Skeletal muscle cell (primary cell): ENCODE measurements around the gene TMEM239.
A peak's percentile ranks its signal among the peaks of the same experiment; 100 is the strongest.
"Not testable (repeated sequence)": the region's sequence is repeated elsewhere in the genome, so short reads cannot be mapped to it uniquely, and the experiment has no call there.

ENCODE experiments used
- DNase-seq: peaks from one replicate; pipeline ENCODE4 v3.0.0-alpha.2; 2010; ENCODE audit warnings: low read depth
- H3K4me3 ChIP-seq: 2 replicates; pipeline ENCODE4 v1.5.1; 2011; ENCODE audit warnings: low read depth, mild to moderate bottlenecking, control low read depth, low read length, moderate library complexity

Gene TMEM239

DNA sequence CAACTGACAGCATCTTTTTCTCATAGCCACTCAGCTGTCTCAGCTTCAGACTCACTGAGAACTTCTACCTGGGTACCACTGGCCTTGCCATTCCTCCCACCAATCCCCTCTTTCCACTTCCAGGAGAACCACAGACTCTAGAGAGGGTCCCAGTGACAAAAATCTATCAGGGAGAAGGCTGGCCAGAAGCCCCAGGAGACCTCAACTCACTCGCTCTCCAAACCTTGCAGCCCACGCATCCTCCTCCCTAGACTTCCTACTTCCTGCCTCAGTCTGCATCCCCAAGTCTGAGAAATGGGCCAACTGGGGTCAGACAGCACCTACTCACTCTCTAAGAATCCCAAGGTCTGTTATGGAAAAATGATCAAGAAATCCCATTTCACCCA lies 1.2 kb downstream of the TMEM239 start:
- no peak overlapping the region for H3K4me3 ChIP-seq
- no peak for DNase-seq

DNA sequence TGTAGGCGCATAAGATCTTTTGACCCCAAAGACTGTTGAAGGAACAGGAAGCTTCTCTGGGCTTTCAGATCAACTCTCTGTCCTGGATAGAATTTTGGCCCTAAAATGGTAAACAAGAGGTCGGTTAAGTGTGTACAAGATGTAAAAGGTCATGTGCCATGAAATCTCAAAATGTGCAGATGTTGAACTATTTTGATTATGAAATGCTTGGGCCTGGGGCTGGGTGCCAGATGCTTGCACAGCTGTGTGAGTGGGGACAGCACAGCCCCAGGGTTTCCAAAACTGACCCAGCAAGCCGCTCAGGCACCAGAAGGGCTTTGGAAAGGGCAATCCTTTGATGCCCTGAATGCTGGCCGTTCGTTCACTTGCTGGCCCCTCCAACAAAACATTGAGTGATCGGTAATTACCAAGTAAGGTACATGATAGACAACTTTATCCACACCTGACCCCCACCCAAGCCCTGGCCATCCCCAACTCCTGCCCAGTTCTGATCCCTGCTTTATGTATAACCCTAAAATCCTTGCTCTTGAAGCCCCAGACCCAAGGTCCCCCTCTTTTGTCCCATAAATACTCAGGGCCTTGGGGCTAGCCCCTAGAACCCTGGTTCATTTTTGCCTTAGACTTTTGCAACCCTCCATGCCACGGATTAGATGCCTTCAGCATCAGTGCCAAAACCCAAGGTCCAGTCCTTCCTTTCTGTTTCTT lies 1.9 kb downstream of the TMEM239 start:
- no peak for DNase-seq
- H3K4me3 ChIP-seq, result no peak overlapping the region

DNA sequence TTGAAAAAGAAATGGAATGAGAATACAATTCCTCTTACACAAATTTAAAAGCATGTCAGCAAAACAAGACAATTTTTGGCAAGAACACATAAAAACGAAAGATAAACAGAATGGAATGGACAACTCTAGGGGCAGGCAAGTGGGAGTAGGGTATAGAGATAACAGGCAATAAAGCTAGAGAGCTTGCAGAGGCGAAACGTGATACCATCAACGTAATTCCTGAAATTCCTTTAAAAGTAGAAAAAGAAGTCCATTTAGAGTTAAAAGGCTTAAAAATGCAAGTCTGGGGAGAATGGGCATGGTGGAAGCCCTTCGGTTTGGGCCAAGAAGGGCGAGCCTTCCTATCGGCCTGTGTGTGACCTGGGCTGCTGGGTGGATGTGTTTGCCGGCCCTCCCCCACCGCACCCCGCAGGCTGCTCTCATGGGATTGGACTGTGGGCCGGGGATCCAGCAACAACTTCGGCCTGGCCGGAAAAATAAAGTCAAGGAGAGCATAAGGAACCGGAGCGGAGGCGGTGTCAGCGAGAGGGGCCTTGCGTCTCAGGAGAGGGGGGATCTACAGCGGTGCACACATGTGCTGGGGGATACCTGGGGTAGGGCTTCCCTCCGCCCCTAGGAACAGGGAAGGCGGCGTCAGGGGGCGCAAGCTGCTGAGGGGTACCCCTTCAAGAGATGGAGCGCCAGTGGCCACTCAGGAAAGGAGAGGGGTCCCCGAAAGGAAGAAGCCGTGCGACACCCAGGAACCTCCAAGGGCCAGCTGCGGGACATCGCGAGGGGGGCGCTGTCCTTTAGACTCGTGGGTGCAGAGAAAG lies 4.1 kb downstream of the TMEM239 start:
- no peak overlapping the region for H3K4me3 ChIP-seq
- peak; percentile 26 for DNase-seq

DNA sequence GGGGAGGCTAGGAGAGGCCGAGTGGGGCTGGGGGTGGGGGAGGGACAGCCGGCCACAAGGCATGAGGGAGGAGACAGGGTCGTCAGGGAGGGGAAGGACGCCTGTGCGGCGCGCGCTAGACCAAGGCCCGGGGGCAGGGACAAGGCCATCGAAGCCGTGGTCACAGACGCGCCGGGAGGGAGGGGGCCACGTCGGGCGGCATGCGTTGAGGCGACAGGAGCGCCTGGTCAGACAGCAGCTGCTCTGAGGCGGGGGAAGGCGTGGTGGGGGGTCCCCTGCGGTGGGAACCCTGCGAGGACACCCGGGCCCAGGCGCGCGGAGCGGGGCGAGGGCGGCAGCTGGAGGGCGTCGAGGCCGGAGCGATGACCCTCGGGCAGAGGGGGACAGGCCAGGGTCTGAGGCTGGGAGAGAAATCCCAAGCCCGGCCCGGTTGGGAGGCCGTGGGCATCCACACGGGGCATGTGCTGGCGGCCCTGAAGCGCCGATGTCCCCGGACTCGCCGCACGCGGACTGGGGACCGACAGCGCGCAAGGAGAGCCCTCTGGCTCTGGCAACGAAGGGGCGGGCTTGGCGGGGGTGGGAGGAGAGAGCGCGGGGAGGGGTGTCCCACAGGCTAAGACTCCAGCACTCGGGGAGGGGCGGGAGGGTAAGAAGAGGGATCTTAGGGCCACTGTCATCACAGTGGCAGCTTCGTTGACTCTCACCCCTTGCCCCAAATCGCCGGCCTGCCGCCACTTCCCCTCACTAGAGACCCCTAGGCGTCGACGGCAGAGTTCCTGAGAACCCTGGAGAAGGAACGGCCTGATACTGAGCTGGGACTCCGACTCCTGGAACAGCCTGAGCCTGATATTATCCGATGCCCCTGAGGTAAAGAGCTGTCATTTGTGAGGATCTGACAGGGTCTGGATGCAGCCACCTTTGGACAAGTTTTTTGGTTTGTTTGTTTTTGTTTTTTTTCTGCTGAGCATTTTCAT lies 5.0 kb downstream of the TMEM239 start:
- H3K4me3 ChIP-seq, result no peak overlapping the region
- DNase-seq, result no peak

DNA sequence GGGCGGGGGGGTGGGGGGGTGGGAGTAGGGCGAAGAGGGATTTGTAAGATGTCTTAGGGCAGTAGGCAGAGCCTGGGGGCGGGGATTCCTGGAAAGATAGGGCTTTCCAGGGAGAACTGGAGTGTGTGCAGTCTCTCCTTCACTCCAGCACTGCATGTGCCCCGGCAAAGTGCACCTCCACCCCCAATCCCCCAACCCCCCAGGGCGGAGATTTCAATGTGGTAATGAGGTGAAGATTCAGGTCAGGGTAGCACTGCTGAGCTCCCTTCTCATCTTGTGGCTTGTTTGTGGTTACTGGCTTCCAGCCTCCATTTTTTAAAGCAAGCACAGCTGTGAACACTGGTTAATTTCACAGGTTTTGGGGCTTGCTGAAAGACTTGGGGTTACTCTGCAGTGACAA lies 5.9 kb downstream of the TMEM239 start:
- DNase-seq, result peak; percentile 31
- H3K4me3 ChIP-seq, result no peak overlapping the region

DNA sequence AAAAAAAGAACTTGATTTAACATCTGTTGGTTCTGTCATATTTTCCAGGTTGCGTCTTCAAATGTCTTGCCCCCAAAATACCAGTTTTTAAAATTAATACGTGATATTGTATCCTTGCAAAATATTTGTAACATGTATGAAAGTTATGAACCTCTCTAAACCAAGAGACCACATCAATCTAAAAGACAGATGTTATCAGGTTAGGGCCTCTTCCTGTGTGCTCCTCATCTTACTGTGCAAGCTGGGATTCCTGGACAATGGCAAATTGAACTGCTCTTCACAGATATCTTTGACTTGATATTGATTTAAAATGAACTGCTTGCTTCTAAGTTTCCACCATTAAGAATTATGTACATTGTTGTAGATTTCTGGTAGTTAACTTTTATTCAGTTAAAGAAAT lies 9.6 kb downstream of the TMEM239 start:
- no peak overlapping the region for H3K4me3 ChIP-seq
- no peak for DNase-seq

DNA sequence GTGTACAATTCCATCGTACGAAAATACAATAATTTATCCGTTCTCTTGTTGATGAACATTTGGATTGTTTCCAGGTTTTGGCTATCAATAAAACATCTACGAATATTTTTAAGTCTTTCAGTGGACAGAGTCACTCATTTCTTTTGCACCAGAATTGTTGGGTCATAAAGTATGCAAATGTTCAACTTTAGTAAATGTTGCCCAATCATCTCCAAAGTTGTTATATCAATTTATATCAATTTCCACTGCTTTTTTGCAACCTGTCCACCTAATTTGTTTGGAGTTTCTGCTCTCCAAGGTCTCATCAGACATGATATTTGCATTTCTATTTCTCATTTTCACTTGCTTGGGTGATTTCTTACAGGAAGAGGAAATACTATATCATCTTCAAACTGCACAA lies 10.5 kb downstream of the TMEM239 start:
- no peak for DNase-seq

DNA sequence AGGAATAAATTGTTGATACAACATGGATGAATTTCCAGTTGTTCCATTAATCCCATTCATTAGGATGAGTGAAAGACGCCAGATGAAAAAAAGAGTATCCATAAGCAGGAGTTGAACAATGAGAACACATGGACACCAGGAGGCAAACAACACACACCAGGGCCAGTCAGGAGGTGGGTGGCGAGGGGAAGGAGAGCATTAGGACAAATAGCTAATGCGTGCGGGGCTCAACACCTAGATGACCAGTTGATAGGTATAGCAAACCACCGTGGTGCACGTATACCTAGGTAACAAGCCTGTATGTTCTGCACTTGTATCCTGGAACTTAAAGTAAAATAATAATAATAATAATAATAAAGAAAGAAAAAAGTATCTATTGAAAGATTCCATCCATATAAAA lies 13.2 kb downstream of the TMEM239 start:
- no peak for DNase-seq

More for the DNA sequence above, 10.5 kb downstream of the TMEM239 start:
- H3K4me3 ChIP-seq, result no peak overlapping the region

DNA sequence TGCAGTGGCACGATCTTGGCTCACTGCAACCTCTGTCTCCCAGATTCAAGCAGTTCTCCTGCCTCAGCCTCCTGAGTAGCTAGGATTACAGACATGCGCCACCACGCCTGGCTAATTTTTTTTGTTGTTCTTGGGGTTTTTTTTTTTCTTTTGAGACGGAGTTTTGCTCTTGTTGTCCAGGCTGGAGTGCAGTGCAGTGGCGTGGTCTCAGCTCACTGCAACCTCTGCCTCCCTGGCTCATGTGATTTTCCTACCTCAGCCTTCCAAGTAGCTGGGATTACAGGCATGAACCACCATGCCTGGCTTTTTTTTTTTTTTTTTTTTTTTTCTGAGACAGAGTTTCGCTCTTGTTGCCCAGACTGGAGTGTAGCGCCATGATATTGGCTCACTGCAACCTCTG lies 15.0 kb downstream of the TMEM239 start:
- not testable (repeated sequence) for DNase-seq, H3K4me3 ChIP-seq

More for the DNA sequence above, 13.2 kb downstream of the TMEM239 start:
- no peak overlapping the region for H3K4me3 ChIP-seq

DNA sequence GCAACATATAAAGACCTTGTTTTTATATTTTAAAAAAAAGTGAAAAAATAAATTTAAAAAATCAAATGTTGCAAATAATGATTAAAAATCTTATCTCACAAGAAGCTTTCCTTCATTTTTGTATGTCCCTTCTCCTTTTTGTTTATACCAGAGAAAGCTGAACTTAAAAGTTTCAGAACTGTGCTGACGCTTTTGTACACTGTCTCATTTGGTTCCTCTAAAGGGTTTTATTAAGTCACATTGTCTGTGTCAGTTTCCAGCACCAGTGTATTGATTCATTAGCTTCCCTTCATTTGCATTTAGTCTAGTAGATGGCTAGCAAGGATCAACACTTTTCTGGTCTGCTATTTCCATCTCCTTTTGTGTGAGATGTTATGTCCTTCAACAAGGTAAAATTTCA lies 17.6 kb downstream of the TMEM239 start:
- no peak for DNase-seq
- no peak overlapping the region for H3K4me3 ChIP-seq

DNA sequence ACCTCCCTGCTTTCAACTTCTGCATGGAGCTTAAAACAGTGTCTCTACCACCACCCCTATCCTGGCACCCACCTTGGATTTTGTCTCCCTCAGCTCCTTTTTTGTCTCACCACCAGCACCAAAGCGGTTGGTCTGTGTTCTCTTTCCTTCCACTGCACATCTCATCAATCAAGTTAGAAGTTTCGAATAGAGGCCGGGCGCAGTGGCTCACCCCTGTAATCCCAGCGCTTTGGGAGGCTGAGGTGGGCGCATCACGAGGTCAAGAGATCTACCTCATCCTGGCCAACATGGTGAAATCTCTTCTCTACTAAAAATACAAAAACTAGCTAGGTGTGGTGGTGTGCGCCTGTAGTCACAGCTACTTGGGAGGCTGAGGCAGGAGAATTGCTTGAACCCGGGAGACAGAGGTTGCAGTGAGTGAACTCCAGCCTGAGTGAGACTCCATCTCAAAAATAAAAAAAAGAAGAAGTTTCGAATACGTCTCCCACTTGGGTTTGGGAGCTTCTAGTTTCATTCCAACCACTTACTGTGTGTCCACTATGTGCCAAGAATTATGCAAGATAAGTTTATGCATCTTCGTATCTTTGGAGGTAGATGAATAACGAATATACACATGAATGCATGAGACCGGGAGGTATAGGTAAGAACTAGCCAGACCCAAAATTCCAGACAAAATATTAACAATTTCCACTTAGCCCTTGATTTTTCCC lies 18.4 kb downstream of the TMEM239 start:
- no peak for DNase-seq
- no peak overlapping the region for H3K4me3 ChIP-seq

DNA sequence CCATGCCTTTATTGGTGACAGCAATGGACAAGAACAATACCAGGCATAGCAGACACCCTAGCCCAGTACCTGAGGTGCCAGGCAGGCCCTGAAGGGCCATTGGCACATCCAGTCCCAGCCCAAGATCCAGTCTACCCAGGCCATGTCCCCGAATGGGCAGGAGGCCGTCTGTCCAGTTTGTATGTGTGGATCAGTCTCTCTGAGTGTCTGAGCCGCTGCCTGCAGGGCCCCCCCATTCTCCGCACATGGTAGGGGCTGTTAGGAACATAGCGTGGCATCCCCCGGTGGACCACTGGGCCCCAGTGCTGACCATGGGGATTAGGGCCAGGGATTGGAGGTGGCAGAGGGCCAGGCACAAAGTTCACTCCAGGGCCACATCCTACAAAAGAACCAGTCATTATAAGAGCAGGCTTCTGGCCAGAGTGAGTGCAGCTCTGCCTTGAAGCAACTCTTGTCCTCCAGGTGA lies 19.2 kb downstream of the TMEM239 start:
- H3K4me3 ChIP-seq, result no peak overlapping the region
- no peak for DNase-seq

DNA sequence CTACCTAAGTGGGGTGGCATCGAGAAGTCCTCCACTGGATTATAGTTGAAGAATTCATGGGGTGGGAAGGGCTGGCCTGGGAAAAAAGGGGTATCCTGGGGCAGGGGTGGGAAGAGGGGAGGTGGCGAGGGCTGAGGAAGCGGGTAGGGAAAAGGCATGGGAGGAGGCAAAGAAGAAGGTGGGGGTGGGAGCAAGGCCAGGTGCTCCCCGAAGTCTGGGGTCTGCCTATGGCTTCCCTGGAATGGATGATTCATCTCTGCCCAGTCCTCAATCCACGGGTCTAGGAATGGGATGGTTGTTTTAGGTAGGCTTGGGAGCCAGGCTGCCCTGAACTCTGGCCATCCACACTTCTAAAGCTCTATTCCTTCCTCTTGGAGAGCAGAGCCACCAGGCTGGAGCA lies 19.9 kb downstream of the TMEM239 start:
- no peak overlapping the region for H3K4me3 ChIP-seq
- no peak for DNase-seq

DNA sequence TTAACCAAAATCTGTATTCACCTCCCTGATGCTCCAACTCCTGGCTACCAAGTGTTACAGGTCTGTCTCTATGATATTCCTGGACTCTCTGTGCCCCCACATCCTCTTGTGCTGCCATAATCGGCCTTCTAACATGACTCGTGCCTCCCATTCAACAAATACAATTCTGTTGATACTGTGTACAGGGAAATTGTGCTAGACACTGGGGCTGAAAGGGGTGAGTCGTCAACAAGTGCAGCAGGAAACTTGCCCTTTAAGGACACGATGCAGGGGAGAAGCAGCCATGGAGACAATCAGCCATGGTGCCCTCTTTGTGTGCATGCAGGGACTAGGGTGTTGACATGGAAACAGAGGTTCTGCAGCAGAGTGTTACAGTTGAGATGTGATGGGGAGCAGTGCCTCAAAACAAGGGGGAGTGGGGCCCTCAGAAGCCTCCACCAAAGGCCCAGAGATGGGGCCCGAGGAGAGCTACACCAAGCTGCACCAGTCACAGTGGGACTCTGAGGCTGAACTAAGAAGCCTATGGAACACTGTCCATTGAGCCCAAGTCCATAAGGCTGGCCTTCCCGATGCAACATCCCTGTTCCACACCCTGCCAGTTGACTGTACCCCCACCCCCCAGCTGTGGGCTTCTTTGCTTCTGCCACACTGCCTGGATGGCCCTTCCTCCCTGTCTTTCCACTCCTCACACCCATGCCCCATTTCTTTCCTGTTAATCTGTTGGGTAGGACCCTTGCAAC lies 21.2 kb downstream of the TMEM239 start:
- H3K4me3 ChIP-seq, result no peak overlapping the region
- DNase-seq, result no peak

DNA sequence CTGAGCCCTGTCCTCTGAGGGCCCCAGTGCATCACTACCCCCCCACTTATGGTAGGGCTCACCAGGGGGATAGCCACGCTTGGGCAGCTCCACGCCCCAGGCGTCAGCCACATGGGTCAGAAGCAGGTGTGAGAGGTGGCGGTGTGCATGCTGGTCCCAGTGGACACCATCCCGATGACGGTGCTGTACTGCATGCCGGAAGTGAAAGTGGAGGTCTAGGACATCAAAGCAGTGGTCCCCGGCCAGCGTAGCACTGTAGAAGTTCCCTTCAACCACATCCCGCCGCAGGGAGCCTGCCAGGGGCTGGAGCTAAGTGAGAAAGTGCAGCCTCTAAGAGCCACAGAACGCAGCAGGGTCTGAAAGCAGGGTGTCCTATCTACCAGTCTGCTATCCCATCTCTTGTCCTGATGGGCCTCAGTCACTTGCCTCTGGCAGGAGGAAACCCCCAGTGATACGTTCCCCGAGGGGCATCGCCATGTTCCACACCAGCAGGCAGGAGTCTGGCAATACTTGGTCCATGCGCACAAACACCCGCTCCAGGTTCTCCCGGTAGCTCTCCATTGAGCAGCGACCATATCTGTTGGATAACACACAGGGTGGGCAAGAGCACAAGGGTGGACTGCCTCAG lies 22.1 kb downstream of the TMEM239 start:
- H3K4me3 ChIP-seq, result no peak overlapping the region
- DNase-seq, result no peak

DNA sequence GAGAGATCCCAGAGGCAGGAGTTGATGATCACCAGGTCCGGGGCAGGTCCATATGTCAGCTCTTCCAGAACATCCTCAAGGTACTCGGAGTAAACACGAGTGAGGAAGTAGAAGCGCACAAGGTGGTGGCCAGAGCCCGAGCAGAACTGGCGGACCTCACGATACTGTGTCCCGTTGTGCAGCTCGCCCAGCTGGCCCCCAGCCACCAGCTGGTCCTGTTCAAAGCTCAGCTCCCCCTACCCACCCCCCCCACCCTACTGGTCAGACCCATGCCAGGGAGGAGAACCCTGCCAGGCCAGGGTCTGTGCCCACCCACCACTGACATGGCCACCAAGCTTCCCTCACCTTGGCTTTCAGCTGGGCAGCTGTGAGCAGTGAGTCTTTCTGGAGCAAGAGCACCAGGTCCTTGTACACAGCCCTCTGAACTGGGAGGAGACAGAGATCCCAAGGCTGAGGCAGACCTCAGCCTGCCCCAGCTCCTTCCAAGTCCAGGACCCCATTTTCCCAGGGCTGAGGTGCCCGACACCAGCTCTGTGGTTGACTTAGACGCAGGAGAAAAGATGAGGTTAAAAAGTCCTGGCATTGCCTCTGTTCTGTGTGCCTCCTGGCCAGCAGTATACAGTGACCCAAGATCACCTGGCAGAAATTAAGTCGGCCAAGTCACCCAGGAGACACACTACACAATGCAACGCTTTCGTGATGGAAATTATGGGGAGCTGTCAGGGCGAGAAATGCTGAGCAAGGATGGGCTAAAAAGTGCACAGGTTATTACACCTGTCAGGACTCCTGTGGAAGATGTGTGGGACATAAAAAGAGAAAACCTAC lies 22.9 kb downstream of the TMEM239 start:
- DNase-seq, result no peak
- H3K4me3 ChIP-seq, result no peak overlapping the region

DNA sequence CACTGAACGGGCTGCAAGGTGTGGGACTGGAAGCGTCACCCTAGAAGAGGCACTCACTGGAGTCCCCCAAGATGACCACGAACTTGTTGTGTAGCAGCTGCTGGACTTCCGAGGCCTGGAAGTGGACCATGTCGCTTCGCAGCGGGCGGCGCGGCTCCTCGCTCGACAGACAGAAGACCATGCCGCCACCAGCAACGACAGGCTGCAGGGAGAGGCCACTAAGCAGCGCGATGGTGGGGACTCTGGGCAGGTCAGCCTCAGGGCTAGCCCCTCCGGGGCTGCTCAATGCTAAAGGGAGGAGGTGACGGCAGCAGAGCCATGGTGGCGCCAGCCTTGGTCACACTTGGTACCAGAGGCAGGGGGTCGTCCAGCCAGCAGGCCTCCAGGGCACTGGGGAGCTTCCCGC lies 23.6 kb downstream of the TMEM239 start:
- H3K4me3 ChIP-seq, result peak overlapping the region; percentile 88
- no peak for DNase-seq
